Cardiac muscle cell (in vitro differentiated cells and primary cell): ENCODE measurements around the gene NRN1L. TPM values are rescaled to one million over a fixed set of nuclear protein-coding genes. Genes with fewer than 3 reads are reported as not detected.
"Not testable (repeated sequence)": the region's sequence is repeated elsewhere in the genome, so short reads cannot be mapped to it uniquely, and the experiment has no call there.

ENCODE experiments used
- DNase-seq, 2 donors: peaks; one replicate each; pipeline versions ENCODE4 v3.0.0 to v3.0.0-alpha.2; 2010 to 2017; ENCODE audit warnings: low read depth in 1 of 2, low spot score in 1 of 2
- H3K27ac ChIP-seq: fragments of 200-600 bp; sonication (generic); 2 replicates; pipeline ENCODE4 v1.5.1; 2016
- H3K27me3 ChIP-seq: fragments of 200-600 bp; sonication (generic); 2 replicates; pipeline ENCODE4 v1.6.0; 2016; ENCODE audit warnings: control low read depth
- H3K36me3 ChIP-seq: fragments of 200-600 bp; sonication (generic); 2 replicates; pipeline ENCODE4 v1.5.1; 2016; ENCODE audit warnings: control low read depth
- H3K4me1 ChIP-seq: fragments of 200-600 bp; sonication (generic); 2 replicates; pipeline ENCODE4 v1.8.1; 2017; ENCODE audit warnings: low read depth, mild to moderate bottlenecking, mixed run types
- H3K4me3 ChIP-seq: fragments of 200-600 bp; sonication (generic); 2 replicates; pipeline ENCODE4 v1.5.1; 2016; ENCODE audit warnings: mild to moderate bottlenecking
- H3K9me3 ChIP-seq: fragments of 200-600 bp; sonication (generic); 2 replicates; pipeline ENCODE4 v1.5.1; 2017; ENCODE audit warnings: low read depth, mild to moderate bottlenecking, control low read depth
- CTCF ChIP-seq: IDR thresholded peaks from 2 replicates; pipeline ENCODE4 v1.5.1; 2012; ENCODE audit warnings: low read depth, mild to moderate bottlenecking, low read length
- polyA plus RNA-seq: library from polyadenylated mRNA; unstranded; fragments of >200 nt; fragmentation: Nextera tagmentation; extraction: Ambion mirVana; gene quantifications from 2 replicates; pipeline ENCODE4 v1.2.1, GENCODE V29; 2016
- total RNA-seq: library from RNA; depleted of rRNA; stranded (reverse); fragments of >200 nt; gene quantifications from 2 replicates; pipeline ENCODE4 v1.2.3, GENCODE V29; 2016

NRN1L gene
- total and polyA plus RNA-seq, 2 experiments from 2014 or later, result 0.73 to 4.8 TPM

DNA sequence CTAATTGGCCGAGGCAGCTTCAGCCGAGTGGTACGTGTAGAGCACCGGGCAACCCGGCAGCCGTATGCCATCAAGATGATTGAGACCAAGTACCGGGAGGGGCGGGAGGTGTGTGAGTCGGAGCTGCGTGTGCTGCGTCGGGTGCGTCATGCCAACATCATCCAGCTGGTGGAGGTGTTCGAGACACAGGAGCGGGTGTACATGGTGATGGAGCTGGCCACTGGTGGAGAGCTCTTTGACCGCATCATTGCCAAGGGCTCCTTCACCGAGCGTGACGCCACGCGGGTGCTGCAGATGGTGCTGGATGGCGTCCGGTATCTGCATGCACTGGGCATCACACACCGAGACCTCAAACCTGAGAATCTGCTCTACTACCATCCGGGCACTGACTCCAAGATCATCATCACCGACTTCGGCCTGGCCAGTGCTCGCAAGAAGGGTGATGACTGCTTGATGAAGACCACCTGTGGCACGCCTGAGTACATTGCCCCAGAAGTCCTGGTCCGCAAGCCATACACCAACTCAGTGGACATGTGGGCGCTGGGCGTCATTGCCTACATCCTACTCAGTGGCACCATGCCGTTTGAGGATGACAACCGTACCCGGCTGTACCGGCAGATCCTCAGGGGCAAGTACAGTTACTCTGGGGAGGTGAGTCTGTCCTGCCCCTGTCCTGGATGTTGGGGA lies 24.5 kb downstream of the NRN1L start:
- Histone ChIP-seq H3K4me1 (no peaks in the 10 kb centered on the region), H3K27ac (no peak overlapping the region), H3K9me3 (no peaks in the 10 kb centered on the region), H3K36me3 (peaks cover 8% of the 10 kb centered on the region), H3K27me3 (no peaks in the 10 kb centered on the region), H3K4me3 (no peak overlapping the region)
- no peak for DNase-seq
- no peak for TF ChIP-seq CTCF

- Histone ChIP-seq H3K36me3 (peaks cover 8% of the 10 kb centered on the region), H3K9me3 (no peaks in the 10 kb centered on the region), H3K27me3 (no peaks in the 10 kb centered on the region), H3K4me1 (no peaks in the 10 kb centered on the region), H3K27ac (no peak overlapping the region), H3K4me3 (no peak overlapping the region)
- no peak for TF ChIP-seq CTCF
- DNase-seq, result peak in 1 of 2 donors; percentile 48
Measured at GRCh38 chr16:67910158-67910557, 25.5 kb downstream of the NRN1L start.

DNA sequence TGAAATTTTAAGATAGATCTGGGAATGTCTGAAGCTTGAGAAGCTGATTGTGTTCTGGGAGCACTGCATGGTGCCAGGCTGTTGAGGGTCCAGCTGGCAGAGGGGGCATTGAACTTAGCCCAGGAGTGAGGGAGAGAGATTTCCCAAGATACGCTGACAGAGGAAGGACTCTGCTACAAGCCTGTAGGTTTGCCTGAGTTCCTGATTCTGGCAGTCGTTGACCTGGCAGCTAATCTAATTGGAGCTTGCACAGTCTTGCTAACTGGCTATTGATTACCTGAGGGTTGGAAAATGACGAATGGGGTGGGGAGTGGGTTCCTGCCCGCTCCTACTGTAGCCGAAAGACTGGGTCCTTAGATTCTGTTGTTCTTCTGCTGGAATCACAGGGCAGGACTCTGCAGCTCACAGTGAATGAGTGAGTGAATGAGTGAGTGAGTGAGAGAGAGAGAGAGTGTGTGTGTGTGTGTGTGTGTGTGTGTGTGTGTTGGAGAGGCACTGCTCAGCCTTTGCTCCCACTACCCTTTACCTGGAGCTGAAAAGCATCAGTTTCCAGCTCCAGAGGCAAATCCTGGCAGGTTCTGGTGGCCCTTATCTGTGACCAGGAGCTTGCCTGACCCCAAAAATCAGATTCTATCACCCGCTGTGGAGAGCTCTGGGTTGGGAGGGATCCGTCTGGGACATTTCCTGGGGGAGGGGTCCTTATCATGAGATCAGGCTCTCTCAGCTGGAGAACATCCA lies 30.2 kb downstream of the NRN1L start:
- no peak overlapping the region for H3K4me3 ChIP-seq
- peaks cover 13% of the 10 kb centered on the region for H3K4me1 ChIP-seq
- no peaks in the 10 kb centered on the region for H3K9me3 ChIP-seq
- H3K36me3 ChIP-seq, result peaks cover 3% of the 10 kb centered on the region
- TF ChIP-seq CTCF, result no peak
- DNase-seq, result no peak
- no peaks in the 10 kb centered on the region for H3K27me3 ChIP-seq
- no peak overlapping the region for H3K27ac ChIP-seq

GRCh38 chr16:67915496-67915769 lies 30.7 kb downstream of the NRN1L start:
- H3K36me3 ChIP-seq, H3K4me3 ChIP-seq, H3K9me3 ChIP-seq, DNase-seq, H3K27me3 ChIP-seq, H3K27ac ChIP-seq: not testable (repeated sequence)
- peaks cover 13% of the 10 kb centered on the region for H3K4me1 ChIP-seq

- Histone ChIP-seq H3K27ac (no peak overlapping the region), H3K27me3 (no peaks in the 10 kb centered on the region), H3K36me3 (peaks cover 2% of the 10 kb centered on the region), H3K4me1 (peaks cover 13% of the 10 kb centered on the region), H3K4me3 (no peak overlapping the region), H3K9me3 (no peaks in the 10 kb centered on the region)
- DNase-seq, result no peak
- TF ChIP-seq CTCF, result no peak
Measured at GRCh38 chr16:67915831-67916723, 31.4 kb downstream of the NRN1L start.
